HG02870 (cell line): ENCODE data around the gene SIRT7.

Experiments used
- ATAC-seq: cut with Tn5 transposase; IDR thresholded peaks from one replicate; pipeline ENCODE4 v1.9.1; 2021; ENCODE audit warnings: mild to moderate bottlenecking, moderate library complexity; ENCODE audit not compliant: unreplicated experiment

The SIRT7 gene

DNA sequence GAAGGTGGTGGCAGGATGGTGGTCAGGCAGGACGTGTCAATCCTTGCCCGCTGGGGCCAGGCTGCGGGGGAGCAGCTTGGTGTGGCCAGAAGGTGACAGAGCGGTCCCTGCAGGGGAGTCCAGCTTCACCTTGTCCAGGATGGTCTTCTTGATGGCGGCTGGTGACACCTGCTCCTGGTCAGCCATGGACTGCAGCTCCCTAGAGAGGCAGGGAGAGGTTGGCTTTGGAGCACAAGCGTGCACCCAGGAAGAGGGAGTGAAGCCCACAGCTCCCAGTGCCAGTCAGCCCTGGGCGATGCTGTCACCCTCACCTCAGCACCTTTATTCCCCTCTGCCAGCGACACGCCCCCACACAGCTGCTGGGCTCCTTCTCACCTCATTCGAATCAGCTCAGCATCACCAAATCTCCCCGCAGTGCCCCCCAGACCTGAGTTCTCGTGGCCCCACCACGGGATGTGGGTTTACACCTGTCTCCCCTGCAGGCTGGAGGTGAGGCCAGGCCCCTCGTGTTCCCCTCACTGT lies 15.3 kb upstream of the SIRT7 start:
- no peak for ATAC-seq

GRCh38 chr17:81932333-81932983 lies 14.5 kb upstream of the SIRT7 start:
- ATAC-seq: no peak

- ATAC-seq: no peak
Observed at GRCh38 chr17:81931557-81932332, 13.8 kb upstream of the SIRT7 start.

- no peak for ATAC-seq
Observed at GRCh38 chr17:81931189-81931556, 13.2 kb upstream of the SIRT7 start.

- ATAC-seq: no peak
Observed at GRCh38 chr17:81930142-81931125, 12.5 kb upstream of the SIRT7 start.

DNA sequence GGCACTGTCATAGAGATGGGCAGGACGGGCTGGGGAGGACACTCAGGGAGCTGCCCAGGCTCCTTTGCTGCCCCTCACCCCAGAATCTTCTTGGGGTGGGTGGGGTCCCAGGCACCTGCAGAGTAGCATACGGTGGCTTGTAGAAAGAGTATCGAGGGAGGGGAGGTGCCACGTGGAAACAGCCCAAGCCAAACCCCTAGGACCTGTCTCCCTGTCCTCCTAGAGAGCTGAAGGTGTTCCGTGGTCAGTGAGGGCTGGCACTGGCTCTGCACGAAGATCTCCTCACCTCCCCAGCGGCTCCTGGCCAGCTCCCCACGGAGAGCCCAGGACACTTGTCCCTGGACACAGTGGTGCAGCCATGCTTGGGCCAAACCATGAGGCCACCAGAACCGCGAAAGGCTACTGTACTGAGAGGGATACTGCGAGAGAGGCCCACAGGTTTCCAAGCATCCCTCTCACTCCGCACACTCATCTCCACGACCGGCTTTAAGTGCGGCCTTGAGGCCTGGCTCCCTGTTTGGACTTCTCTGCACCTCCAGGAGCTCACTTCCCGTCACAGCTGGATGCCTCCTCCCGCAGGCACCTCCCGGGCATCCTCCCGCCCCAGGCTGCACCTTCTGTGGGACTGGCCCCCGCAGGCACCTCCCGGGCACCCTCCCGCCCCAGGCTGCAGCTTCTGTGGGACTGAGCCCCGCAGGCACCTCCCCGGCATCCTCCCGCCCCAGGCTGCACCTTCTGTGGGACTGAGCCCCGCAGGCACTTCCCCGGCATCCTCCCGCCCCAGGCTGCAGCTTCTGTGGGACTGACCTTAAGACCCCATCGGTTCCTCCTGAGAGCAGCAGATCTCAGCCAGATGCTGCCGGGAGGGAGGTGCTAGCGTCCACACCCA lies 11.5 kb upstream of the SIRT7 start:
- no peak for ATAC-seq

DNA sequence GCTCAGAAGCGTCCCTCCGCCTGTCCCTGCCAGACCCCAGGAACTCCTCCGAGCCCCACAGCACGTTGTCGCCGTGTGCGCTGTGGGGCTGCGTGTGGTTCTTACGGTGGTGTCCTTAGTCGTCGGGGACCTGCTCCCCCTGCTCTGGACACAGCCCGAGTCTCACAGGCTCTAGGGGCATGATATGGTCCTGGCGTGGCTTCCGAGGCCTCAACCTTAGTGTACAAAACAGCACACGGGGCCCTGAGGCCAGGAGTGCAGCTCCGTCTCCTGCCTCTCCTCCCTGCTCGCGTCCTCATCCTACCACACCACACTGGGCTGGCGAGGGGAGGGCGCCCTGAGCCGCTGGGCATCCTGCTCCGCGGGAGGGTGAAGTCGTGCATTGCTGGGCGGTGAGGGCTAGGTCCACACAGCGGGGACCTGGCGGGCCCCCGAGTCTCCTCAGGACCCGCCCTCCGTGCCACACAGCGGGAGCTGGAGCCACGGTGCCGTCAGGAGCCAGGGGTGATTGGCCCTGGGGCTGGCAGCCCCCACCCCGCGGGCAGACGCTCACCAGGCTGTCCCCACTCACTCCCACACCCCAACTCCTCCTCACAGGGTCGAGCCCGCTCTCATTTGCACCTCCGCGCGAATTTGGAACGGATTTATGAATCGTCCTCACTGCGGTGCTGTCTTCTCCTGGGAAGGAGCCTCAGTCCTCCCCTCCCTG lies 10.7 kb upstream of the SIRT7 start:
- no peak for ATAC-seq

DNA sequence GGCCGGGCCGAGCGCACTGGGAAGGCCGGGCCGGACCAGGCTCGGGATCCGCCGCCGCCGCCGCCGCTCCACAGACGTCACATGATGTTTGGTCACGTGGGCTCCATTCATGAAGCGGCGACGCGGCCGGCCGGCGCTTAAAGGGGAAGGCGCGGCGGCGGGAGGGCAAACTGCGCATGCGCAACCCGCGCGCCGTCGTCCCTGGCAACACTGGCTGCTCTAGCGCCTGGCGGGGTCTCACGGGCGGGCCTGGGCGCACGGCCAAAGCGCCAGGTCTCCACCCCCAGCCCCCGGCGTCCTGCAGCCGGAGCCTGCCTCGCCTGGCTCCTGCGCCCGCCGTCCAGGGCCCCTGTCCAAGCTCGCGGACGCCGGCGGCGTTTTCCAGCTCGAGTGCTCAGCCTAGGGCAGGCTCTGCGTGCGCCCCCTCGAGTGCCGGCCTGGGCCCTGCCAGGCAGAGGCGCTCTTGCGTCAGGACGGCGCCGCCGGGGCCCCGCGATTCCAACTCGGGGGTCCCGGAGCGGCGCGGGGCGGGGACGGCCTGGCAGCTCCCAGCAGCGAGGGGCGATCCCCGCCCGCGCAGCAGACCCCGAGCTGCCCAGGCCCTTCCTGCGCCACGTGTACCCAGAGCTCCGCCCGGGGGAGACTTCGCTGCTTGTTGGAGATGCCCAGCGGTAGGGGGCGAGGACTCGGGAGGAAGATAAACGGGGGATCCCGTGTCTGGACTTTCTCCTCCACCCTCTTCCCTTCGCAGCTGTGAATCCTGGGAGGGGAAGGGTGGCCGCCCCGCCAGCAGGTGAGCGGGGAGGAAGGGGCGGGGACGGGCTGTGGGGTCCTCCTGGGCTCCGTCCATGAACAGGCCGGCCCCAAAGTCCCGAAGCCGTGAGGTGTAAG lies 9.9 kb upstream of the SIRT7 start, which contains the start of gene MAFG:
TSS of gene MAFG (minus strand) at position 83 of the 891 bp plus-strand sequence. CDS start 4,550 bp downstream, outside the sequence.
- peak; percentile 58 for ATAC-seq

DNA sequence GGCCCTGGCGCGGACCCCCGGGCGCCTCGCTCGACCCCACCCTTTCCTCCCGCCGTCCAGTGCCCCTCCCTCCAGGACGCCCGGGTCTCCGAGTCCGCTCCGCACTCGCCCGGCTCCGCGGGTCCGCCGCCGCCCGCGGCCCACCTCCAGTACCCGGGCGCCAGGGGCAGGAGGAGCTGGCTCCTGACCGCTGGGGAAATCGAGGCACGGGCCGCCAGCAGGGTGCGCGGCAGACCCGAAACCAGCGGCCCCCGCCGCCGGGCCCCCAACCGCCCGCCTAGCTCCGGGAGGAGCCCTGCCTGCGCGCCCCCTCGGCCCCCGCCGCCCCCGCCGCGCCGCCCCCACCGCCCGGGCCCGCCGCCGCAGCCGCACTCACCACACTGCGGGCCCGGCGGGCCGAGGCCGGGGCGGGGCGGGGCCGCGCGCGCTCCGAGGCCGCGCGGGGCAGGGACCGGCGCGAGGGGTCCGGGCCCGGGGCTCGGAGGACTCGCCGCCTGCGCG lies 9.2 kb upstream of the SIRT7 start:
- peak; percentile 13 for ATAC-seq

GRCh38 chr17:81926451-81927151 lies 8.6 kb upstream of the SIRT7 start:
- ATAC-seq: no peak

- no peak for ATAC-seq
Observed at GRCh38 chr17:81925860-81926450, 8.0 kb upstream of the SIRT7 start.

GRCh38 chr17:81924557-81925532 lies 6.9 kb upstream of the SIRT7 start:
- ATAC-seq: no peak

- ATAC-seq: no peak
Observed at GRCh38 chr17:81923302-81924260, 5.6 kb upstream of the SIRT7 start.

GRCh38 chr17:81922566-81923301 lies 4.8 kb upstream of the SIRT7 start:
- ATAC-seq: no peak
